Hepatocyte (in vitro differentiated cells): ENCODE results near the gene UGT1A1. TPM values are rescaled to one million over a fixed set of nuclear protein-coding genes. Genes with fewer than 3 reads are reported as not detected.

ENCODE experiments used
- DNase-seq: peaks from one replicate; pipeline ENCODE4 v3.0.0-alpha.2; 2016; ENCODE audit warnings: low spot score
- H2AFZ ChIP-seq: fragments of 200-600 bp; sonication (generic); 2 replicates; pipeline ENCODE4 v1.6.0; 2016; ENCODE audit warnings: antibody characterized with exemption, mild to moderate bottlenecking
- H3K27ac ChIP-seq: fragments of 200-600 bp; sonication (generic); 2 replicates; pipeline ENCODE4 v1.5.1; 2016; ENCODE audit warnings: mild to moderate bottlenecking
- H3K27me3 ChIP-seq: fragments of 200-600 bp; sonication (generic); 2 replicates; pipeline ENCODE4 v1.6.1; 2016
- H3K36me3 ChIP-seq: fragments of 200-600 bp; sonication (generic); replicated peaks from 2 replicates; pipeline ENCODE4 v1.5.1; 2016; ENCODE audit warnings: low read depth; ENCODE audit not compliant: insufficient read depth
- H3K4me1 ChIP-seq: fragments of 200-600 bp; sonication (generic); 2 replicates; pipeline ENCODE4 v1.5.1; 2016; ENCODE audit warnings: mild to moderate bottlenecking, moderate library complexity; ENCODE audit not compliant: insufficient read depth
- H3K4me2 ChIP-seq: fragments of 200-600 bp; sonication (generic); 2 replicates; pipeline ENCODE4 v1.6.0; 2016
- H3K4me3 ChIP-seq: fragments of 200-600 bp; sonication (generic); 2 replicates; pipeline ENCODE4 v1.5.1; 2016; ENCODE audit warnings: mild to moderate bottlenecking
- H3K79me2 ChIP-seq: fragments of 200-600 bp; sonication (generic); 2 replicates; pipeline ENCODE4 v1.6.0; 2017; ENCODE audit warnings: mild to moderate bottlenecking
- H3K9me2 ChIP-seq: fragments of 200-600 bp; sonication (generic); replicated peaks from 2 replicates; pipeline ENCODE4 v1.6.0; 2017; ENCODE audit warnings: mild to moderate bottlenecking; ENCODE audit not compliant: insufficient read depth
- H3K9me3 ChIP-seq: fragments of 200-600 bp; sonication (generic); 2 replicates; pipeline ENCODE4 v1.5.1; 2016; ENCODE audit warnings: low read depth, mild to moderate bottlenecking
- H4K20me1 ChIP-seq: fragments of 200-600 bp; sonication (generic); 2 replicates; pipeline ENCODE4 v1.6.0; 2016; ENCODE audit warnings: mild to moderate bottlenecking; ENCODE audit not compliant: insufficient read depth, poor library complexity, severe bottlenecking
- EZH2 ChIP-seq: fragments of 200-600 bp; sonication (generic); IDR thresholded peaks from 2 replicates; pipeline ENCODE4 v1.6.1; 2016; ENCODE audit warnings: antibody characterized with exemption, mild to moderate bottlenecking, borderline replicate concordance
- EZH2phosphoT487 ChIP-seq: fragments of 200-600 bp; sonication (generic); IDR thresholded peaks from one replicate; pipeline ENCODE4 v1.6.1; 2018; ENCODE audit warnings: antibody characterized with exemption, mild to moderate bottlenecking, low read depth, moderate library complexity; ENCODE audit not compliant: unreplicated experiment, severe bottlenecking
- WGBS: methylation state at CpG from one replicate; pipeline ENCODE4 v1.1.6; 2016; ENCODE audit warnings: low lambda C conversion rate; ENCODE audit errors: missing lambda C conversion rate; 5-methylcytosine and 5-hydroxymethylcytosine counted together
- polyA plus RNA-seq: library from polyadenylated mRNA; unstranded; fragments of >200 nt; fragmentation: Nextera tagmentation; extraction: Ambion mirVana; gene quantifications from 2 replicates; pipeline ENCODE4 v1.2.1, GENCODE V29; 2016
- total RNA-seq: library from RNA; depleted of rRNA; stranded (reverse); fragments of >200 nt; gene quantifications from 2 replicates; pipeline ENCODE4 v1.2.3, GENCODE V29; 2014
- TF ChIP-seq, protein P1 (sequence below): fragments of 200-600 bp; sonication (generic); IDR thresholded peaks from 2 replicates; pipeline ENCODE4 v1.5.1; 2016; ENCODE audit warnings: antibody characterized with exemption, mild to moderate bottlenecking; ENCODE audit not compliant: poor library complexity

UGT1A1 gene
- total and polyA plus RNA-seq, 2 experiments from 2014 or later = 0.53 to 0.91 TPM

DNA sequence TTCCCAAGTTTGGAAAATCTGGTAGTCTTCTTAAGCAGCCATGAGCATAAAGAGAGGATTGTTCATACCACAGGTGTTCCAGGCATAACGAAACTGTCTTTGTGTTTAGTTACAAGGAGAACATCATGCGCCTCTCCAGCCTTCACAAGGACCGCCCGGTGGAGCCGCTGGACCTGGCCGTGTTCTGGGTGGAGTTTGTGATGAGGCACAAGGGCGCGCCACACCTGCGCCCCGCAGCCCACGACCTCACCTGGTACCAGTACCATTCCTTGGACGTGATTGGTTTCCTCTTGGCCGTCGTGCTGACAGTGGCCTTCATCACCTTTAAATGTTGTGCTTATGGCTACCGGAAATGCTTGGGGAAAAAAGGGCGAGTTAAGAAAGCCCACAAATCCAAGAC lies 12.1 kb downstream of the UGT1A1 start:
- Histone ChIP-seq H3K4me1 (no peaks in the 10 kb centered on the region), H2AFZ (no peak overlapping the region), H3K27ac (no peak overlapping the region), H3K4me3 (no peak overlapping the region), H3K4me2 (no peak overlapping the region), H3K27me3 (no peaks in the 10 kb centered on the region), H4K20me1 (no peaks in the 10 kb centered on the region), H3K36me3 (no peaks in the 10 kb centered on the region), H3K9me3 (no peaks in the 10 kb centered on the region), H3K9me2 (no peaks in the 10 kb centered on the region), H3K79me2 (no peaks in the 10 kb centered on the region)
- DNase-seq = no peak
- TF ChIP-seq EZH2phosphoT487 (no peak), EZH2 (no peak)
- TF ChIP-seq, protein P1, sequence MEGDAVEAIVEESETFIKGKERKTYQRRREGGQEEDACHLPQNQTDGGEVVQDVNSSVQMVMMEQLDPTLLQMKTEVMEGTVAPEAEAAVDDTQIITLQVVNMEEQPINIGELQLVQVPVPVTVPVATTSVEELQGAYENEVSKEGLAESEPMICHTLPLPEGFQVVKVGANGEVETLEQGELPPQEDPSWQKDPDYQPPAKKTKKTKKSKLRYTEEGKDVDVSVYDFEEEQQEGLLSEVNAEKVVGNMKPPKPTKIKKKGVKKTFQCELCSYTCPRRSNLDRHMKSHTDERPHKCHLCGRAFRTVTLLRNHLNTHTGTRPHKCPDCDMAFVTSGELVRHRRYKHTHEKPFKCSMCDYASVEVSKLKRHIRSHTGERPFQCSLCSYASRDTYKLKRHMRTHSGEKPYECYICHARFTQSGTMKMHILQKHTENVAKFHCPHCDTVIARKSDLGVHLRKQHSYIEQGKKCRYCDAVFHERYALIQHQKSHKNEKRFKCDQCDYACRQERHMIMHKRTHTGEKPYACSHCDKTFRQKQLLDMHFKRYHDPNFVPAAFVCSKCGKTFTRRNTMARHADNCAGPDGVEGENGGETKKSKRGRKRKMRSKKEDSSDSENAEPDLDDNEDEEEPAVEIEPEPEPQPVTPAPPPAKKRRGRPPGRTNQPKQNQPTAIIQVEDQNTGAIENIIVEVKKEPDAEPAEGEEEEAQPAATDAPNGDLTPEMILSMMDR = no peak
- WGBS = 92% methylated on average over 16 of the region's 16 CpGs

DNA sequence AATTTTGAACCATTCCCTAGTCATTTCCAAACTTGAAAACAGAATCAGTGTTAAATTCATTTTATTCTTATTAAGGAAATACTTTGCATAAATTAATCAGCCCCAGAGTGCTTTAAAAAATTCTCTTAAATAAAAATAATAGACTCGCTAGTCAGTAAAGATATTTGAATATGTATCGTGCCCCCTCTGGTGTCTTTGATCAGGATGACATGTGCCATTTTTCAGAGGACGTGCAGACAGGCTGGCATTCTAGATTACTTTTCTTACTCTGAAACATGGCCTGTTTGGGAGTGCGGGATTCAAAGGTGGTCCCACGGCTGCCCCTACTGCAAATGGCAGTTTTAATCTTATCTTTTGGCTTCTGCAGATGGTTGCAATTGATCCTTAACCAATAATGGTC lies 12.5 kb downstream of the UGT1A1 start:
- H3K27ac ChIP-seq = no peak overlapping the region
- 74% methylated on average over 5 of the region's 5 CpGs for WGBS

DNA sequence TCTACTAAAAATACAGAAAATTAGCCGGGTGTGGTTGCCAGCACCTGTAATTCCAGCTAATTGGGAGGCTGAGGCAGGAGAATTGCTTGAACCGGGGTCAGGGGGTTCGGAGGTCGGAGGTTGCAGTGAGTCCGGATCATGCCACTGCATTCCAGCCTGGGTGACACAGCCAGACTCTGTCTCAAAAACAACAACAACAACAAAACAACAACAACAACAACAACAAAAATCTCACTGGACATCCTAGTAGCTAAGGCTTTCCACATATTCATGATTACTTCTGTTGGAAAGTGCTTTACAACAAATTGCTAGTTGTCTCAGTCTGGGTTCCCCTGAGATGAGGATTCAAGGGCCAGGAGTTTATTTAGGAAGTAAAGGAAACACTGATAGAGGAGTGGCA lies 13.8 kb downstream of the UGT1A1 start:
- TF ChIP-seq EZH2 = no peak
- TF ChIP-seq EZH2phosphoT487 = no peak
- TF ChIP-seq, protein P1 = no peak
- no peaks in the 10 kb centered on the region for H3K27me3 ChIP-seq
- 93% methylated on average over 5 of the region's 5 CpGs for WGBS
- H3K9me3 ChIP-seq = no peaks in the 10 kb centered on the region
- no peak for DNase-seq
- H3K79me2 ChIP-seq = no peaks in the 10 kb centered on the region
- H2AFZ ChIP-seq = no peak overlapping the region
- no peak overlapping the region for H3K4me3 ChIP-seq
- H3K4me2 ChIP-seq = no peak overlapping the region
- no peak overlapping the region for H3K27ac ChIP-seq
- no peaks in the 10 kb centered on the region for H3K4me1 ChIP-seq
- no peaks in the 10 kb centered on the region for H4K20me1 ChIP-seq
- H3K9me2 ChIP-seq = no peaks in the 10 kb centered on the region
- H3K36me3 ChIP-seq = no peaks in the 10 kb centered on the region

More for the DNA sequence above, 12.5 kb downstream of the UGT1A1 start:
- Histone ChIP-seq H3K79me2 (no peaks in the 10 kb centered on the region), H3K9me2 (no peaks in the 10 kb centered on the region), H3K9me3 (no peaks in the 10 kb centered on the region), H3K4me1 (no peaks in the 10 kb centered on the region), H4K20me1 (no peaks in the 10 kb centered on the region), H3K4me3 (no peak overlapping the region), H3K27me3 (no peaks in the 10 kb centered on the region), H3K36me3 (no peaks in the 10 kb centered on the region), H2AFZ (no peak overlapping the region), H3K4me2 (no peak overlapping the region)
- no peak for DNase-seq
- TF ChIP-seq, protein P1 = no peak
- TF ChIP-seq EZH2 = no peak
- TF ChIP-seq EZH2phosphoT487 = no peak

DNA sequence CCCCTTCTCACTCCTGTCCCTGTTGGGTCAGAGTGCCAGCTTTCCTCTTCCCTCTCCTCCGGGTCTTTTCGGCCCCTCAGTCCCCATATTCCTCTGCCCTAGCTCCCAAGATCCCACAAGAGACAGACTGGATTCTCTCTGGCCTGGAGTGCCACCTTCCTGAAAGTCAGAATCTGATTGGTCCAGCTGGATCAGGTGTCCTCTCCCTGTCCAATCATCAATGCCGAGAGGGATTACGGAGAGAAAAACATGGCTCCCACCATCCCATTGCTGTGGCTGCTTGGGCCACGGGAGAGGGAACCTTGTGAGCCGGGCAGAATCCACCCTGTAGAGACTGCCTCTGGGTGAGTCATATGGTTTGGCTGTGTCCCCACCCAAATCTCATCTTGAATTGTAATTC lies 15.3 kb downstream of the UGT1A1 start:
- no peaks in the 10 kb centered on the region for H3K9me2 ChIP-seq
- H3K4me1 ChIP-seq = no peaks in the 10 kb centered on the region
- no peaks in the 10 kb centered on the region for H3K27me3 ChIP-seq
- no peak overlapping the region for H2AFZ ChIP-seq
- H3K79me2 ChIP-seq = no peaks in the 10 kb centered on the region
- TF ChIP-seq, protein P1 = no peak
- no peak for TF ChIP-seq EZH2
- no peak for TF ChIP-seq EZH2phosphoT487
- no peak overlapping the region for H3K4me3 ChIP-seq
- no peaks in the 10 kb centered on the region for H3K36me3 ChIP-seq
- no peak overlapping the region for H3K4me2 ChIP-seq
- H3K27ac ChIP-seq = no peak overlapping the region
- DNase-seq = no peak
- no peaks in the 10 kb centered on the region for H4K20me1 ChIP-seq
- WGBS = 95% methylated on average over 6 of the region's 6 CpGs
- no peaks in the 10 kb centered on the region for H3K9me3 ChIP-seq
